GM18508 (cell line): ENCODE data around the gene PIK3AP1.
"Not testable (repeated sequence)": the region's sequence is repeated elsewhere in the genome, so short reads cannot be mapped to it uniquely, and the experiment has no call there.

ENCODE experiments used
- ATAC-seq: cut with Tn5 transposase; IDR thresholded peaks from one replicate; pipeline ENCODE4 v1.9.1; 2021; ENCODE audit warnings: moderate number of reproducible peaks; ENCODE audit not compliant: insufficient read depth, unreplicated experiment

The PIK3AP1 gene

DNA sequence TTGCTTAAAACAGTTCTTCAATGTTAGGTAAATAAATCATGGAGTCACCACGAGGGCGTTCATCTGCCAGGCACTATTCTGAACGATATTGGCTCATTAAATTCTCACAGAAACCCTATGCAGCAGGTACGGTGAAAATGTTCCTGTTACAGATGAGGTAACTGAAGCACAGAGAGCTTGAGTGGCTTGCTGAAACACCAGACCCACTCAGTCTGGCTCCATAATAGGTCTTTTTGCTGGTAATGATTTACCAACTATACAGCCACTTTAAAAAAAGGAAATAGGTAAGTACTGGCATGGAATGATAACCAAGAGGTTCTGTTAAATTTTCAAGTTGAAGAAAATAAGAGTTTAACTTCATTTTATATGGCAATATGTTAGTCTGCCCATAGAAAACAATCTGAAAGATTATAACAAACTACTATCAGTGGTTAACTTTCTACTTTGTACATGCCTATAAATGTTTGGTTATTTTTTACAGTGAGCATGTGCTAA, 132.2 kb downstream of the PIK3AP1 start:
- no peak for ATAC-seq

DNA sequence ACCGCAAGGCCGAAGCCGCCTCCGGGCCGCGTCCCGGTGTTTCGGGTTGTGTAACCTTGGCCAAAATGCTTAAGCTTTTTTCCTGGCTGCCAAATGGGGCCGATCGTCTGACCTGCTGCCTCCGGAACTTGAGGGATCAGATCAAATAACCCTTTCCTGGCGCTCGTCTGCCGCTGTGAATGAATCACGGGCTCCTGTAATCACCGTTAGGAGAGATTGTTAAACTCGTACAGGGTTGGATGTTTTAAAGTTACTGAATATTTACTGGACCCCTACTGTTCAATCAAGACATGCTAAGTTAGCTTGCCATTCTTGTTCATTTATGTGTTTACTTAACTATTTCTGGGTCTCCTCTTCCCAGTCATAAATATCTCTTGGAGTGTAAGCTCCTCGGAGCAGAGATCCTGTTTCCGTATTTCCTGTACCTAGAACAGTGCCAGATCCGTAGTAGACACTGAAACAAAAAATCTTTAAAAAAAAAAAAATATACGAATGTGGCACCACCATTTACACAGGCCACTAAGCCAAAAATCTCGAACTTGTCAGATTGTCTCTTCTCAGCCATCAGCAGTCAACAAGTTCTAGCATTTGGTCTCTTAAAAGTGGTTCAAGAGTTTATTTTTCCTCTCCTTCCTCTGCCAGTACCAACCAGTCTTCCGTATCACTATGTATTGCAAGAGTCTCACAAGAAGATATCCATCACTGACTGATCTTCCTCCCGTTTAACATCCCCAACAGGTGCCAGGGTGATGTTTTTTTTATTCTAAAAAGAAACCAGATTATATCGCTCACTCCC, 132.9 kb downstream of the PIK3AP1 start:
- no peak for ATAC-seq

DNA sequence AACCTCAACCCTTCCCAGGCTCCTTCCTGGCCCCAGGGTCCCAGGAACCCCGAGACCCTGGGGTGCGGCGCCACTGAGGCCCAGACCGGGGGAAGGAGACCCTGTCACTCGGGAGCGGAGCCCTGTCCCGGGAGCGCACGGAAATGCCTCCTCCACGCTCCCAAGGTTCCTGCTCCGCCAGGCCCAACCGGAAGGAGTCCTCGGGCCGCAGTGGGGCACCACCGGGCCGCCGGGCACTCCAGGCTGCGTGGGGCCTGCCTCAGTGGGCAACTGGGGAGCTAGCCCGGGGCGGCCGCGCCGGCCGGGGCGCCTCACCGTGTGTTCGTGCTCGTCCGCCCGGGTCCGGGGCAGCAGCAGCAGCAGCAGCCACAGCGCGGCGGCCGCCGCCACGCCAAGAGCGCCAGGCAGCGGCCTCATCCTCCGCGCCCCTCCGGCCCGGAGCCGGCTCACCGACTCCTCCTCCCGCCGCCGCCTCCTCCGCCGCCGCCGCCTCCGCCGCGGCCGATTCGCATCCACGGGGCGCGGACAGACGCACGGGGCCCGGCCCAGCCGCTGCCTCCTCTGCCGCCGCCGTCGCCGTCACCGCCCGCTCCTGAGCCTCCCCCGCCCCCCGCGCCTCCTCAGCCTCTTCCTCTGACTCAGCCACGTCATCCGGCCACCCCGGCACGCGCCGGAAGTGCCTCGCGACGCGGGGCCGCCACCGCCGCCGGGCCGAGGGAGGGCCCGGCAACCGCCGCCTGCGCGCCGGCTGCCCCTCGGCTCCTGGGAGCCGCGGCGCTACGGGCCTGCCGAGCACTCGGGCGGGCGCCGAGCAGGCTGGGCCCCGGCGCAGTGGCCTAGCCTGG, 133.7 kb downstream of the PIK3AP1 start, which contains the start of gene TM9SF3:
TM9SF3 (minus strand) TSS at position 594 of the 845 bp plus-strand sequence; CDS start at position 417, 177 bp downstream.
- ATAC-seq: peak; percentile 33

DNA sequence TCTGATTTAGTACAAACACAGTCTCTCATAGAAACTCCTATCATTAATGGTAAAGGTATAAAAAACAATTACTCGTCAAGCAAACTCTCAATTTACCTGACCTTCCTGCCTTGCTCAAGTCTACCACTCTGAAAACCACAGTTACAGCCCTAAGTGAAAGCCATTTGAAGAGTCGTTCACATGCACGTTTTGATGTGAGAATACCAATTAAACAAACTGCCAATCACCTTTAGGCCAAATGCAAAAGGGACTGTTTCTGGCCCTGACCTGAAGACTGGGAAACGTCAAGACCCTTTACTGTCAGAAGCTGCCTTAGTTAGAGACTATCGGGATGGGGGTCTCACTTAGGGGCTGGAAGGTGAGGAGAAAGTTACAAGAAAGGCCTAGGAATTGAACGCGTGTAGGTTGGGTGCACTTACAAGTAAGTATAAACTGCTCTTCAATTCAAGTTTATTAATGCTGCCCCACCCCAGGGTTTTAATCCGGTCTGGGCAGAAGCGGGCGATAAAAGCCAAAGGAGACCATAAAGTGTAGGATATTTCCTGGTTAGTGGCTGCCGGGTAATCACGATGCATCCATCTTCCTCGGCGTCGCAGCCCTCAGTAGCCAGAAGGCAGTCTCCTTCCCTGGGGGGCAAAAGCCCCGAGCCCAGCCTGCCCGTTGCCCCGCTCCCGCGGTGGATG, 134.4 kb downstream of the PIK3AP1 start:
- no peak for ATAC-seq

DNA sequence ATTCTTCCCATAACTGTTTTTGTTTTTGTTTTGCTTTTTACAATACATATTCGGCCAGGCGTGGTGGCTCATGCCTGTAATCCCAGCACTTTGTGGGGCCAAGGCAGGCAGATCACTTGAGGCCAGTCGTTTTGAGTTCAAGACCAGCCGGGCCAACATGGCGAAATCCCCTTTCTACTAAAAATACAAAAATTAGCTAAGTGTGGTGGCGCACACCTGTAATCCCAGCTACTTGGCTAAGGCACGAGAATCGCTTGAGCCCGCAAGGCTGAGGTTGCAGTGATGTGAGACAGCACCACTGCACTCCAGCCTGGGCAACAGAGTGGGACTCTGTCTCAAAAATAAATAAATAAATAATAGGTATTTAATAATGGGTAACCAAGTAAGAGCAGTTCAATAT, 135.8 kb downstream of the PIK3AP1 start:
- ATAC-seq: no peak

DNA sequence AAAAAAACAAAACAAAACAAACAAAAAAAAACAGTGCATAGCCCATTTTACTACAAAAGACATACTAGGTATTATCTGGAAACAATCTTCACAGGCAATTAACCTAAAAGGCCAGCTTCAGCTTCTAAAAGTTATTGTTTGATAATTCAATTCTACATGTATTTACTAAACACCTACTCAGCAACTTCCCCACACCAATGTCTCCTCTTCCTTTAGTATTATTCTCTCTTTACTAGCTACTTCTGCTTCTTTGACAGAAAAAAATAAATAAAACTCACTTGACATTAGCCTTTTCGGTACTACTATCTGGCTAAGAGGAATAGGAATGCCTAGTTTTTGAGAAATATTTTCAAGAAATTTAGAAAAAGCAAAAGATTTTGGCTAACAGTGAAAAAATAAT, 136.3 kb downstream of the PIK3AP1 start:
- no peak for ATAC-seq

DNA sequence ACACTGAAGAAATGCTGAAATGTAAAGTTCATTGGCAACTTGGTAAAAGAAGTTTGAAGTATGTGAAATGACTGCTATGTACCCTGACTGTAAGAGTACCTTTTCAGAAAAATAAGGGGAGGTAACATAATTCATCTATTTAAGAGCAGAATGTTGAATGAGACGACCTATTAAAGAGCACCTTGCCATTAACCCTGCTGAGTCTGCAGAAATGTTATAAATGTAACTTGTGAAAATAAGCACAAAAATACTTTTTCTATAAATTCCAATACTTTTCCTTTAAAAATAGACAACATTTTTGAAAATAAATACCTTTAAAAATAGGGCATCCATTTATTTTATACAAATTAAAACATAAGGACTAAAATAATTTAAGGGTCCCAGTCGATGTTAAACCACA, 141.2 kb downstream of the PIK3AP1 start:
- no peak for ATAC-seq

DNA sequence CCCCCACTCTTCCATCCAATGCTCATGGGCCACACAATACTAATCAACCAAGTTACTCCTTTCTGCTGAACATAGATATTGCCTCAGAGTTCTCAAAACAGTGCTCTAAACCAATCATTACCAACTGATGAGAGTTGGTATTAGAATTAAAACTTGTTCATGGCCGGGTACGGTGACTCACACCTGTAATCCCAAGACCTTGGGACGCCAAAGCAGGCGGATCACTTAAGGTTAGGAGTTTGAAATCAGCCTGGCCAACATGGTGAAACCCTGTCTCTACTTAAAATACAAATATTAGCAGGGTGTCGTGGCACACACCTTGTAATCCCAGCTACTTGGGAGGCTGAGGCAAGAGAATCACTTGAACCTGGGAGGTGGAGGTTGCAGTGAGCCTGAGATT, 141.7 kb downstream of the PIK3AP1 start:
- no peak for ATAC-seq

DNA sequence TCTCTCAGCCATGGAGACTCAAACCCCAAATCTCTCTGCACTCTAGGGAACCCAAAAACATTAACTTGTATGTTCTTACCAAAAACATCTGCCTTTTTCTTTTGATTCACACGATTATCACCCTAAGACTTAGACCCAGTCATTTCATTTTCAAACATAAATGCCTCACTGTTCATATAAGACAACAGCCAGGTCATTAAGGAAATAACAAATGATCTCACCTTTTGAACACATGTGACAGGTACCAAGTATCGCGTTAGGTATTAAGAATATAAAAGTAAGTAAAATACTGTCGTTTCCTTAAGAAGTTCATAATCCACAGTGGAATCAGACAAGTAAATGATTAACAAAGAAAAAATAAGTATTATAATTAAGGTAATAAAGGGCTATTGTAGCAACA, 142.3 kb downstream of the PIK3AP1 start:
- no peak for ATAC-seq

DNA sequence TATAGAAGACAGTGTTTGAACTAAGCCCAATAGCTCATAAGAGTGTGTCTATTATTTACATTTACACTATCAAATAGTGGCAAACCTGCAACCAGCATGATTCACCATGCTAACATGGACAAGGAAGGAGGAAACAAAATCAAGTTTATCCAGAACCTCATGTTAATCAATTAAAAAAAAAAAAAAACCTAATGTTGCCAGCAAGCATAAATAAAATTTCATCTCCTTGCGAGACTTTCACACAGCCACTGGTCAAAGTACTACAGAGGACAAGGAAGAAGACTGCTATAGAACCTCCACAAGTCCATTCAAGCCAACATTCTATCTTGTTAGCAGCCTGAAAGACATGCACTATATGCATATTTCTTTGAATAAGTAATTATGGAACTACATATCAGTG, 143.2 kb downstream of the PIK3AP1 start:
- no peak for ATAC-seq

DNA sequence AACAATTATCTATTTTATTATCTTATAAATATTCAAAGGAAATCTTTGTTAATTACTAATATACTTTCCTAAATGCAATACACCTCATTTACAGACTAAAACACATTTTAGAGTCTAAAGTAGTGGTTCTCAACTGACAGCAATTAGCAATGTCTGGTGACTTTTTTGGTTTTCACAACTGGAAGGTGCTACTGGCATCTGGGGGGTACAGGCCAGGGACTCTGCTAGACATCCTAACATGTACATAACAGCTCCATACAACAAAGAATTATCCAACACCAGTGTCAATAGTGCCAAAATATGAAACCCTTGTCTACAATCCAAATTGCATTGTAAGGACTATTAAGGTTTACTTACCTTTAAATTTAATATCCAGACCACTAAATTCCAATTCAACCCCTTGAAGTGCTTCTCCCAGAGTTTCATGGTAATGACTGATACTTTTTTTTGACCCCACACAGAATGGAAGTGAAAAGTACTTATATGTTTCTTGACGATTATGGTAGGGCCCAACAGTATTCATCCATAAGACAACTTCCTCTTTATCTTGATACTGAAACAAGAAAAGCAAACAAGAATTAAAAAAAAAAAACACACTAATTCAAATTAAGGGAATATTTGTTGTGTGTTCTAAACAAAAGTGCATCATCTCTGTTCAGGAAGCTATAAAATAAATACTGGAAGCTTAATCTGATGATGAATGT, 143.9 kb downstream of the PIK3AP1 start:
- ATAC-seq: no peak

DNA sequence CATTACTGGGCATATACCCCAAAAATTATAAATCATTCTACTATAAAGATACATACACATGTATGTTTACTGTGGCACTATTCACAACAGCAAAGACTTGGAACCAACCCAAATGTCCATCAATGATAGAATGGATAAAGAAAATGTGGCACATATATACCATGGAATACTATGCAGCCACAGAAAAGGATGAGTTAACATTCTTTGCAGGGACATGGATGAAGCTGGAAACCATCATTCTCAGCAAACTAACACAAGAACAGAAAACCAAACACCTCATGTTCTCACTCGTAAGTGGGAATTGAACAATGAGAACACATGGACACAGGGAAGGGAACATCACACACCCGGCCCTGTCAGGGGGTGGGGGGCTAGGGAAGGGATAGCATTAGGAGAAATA, 145.8 kb downstream of the PIK3AP1 start:
- ATAC-seq: not testable (repeated sequence)

DNA sequence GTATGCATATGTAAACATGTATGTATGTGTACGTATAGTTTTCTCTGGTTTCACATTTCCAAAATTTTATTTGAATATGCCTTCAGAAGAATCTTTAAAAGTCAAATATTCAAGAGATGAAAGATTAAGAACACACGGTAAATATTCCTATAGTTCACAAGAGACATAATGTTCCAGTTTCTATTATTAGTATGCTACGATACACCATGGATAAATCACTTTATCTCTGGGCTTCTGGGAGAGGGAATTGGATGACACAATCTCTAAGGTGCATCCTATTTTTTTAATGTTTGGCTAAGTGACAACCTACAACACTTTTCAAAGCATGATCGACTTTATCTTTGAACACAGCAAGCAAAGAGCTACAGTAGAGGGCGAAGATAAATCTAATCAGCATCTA, 147.3 kb downstream of the PIK3AP1 start:
- no peak for ATAC-seq

DNA sequence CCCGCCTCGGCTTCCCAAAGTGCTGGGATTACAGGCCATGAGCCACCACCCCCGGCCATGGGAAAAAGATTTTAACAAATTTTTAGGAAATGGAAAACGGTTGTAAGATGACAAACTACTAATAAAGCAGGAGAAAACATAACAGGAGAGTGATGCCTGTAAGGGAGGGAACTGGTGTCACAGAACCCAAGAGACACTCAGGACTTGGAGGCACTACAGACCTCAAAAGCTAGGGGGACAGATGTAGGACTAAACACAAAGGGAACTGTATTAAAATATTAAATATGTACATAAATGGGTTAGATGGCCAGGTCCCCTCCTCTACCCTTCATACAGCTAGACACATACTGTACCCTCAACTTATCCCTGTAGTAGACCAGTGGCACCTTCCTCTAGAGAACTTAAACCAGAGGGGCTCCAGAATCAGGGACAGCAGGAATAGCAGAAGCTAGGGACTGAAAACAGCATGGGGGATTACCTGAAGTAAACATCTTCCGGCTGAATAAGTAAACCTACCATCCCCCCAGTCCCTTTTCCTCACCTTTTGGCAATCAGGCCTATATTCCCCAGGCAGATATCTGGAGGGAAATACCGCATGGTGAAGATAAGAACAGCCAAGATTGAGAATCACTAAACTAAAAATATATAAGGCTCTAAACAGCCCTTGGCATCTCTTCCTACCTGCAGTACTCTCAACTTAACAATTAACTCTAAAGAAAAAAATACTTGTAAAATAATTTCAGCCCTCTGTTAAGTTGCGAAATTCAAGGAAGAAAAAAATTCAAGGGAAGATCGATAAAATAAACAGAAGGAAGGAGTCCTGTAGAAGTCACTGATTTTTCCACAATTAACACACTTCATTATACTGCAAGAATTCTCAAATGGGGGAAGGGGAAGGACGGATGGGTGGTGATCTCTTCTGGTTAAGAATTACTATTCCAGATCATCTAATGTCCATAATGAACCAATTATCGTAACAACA, 149.0 kb downstream of the PIK3AP1 start:
- ATAC-seq: no peak

DNA sequence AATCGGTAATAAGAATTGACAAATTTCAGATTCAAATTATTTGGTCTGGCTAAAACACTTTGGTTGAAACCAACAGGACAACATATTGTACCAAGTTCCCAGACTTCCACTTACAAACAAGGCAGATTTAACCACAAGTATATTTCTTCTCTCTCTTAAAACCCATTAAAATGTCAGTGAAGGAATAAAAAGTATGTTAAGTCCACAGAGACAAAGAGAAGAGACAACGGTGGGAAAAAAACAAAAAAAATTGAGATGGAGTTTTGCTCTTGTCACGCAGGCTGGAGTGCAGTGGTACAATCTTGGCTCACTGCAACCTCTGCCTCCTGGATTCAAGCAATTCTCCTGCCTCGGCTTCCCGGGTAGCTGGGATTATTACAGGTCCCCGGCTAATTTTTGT, 149.8 kb downstream of the PIK3AP1 start:
- no peak for ATAC-seq

DNA sequence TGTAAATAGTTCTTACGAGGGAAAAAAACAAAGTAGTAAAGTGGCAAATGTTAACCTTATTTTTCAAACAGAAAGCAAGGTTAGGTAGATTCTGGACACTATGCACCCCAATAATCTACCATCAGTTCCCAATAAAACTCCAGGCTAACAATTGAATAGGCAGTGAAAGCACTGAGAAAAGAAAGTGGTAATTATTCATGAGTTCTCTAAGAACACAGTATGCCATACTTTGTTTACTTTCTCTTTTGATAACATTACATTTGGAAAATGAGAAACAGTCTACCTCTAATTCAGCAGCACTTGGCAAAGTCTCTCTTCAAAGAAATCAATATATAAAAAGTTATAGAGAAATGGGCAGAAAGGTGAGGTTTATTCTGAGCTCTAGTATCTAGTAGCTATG, 151.9 kb downstream of the PIK3AP1 start:
- no peak for ATAC-seq

DNA sequence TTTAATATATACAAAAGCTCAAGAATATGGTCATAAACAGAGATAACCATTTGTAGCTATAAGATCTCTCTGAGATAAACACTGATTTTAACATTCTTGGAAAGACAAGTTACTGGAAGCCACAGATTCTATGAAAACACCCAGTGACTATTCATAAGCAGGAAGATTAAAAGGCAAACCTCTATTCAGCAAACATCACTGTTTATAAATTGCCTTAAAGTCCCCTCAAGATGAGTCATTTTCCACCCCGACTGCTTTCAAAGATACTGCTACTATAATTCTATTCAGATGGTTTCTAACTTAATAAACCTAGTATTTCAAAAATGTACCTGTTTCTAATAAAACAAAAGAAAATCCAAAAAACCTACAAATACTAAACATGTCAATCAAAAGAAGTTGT, 154.5 kb downstream of the PIK3AP1 start:
- no peak for ATAC-seq

DNA sequence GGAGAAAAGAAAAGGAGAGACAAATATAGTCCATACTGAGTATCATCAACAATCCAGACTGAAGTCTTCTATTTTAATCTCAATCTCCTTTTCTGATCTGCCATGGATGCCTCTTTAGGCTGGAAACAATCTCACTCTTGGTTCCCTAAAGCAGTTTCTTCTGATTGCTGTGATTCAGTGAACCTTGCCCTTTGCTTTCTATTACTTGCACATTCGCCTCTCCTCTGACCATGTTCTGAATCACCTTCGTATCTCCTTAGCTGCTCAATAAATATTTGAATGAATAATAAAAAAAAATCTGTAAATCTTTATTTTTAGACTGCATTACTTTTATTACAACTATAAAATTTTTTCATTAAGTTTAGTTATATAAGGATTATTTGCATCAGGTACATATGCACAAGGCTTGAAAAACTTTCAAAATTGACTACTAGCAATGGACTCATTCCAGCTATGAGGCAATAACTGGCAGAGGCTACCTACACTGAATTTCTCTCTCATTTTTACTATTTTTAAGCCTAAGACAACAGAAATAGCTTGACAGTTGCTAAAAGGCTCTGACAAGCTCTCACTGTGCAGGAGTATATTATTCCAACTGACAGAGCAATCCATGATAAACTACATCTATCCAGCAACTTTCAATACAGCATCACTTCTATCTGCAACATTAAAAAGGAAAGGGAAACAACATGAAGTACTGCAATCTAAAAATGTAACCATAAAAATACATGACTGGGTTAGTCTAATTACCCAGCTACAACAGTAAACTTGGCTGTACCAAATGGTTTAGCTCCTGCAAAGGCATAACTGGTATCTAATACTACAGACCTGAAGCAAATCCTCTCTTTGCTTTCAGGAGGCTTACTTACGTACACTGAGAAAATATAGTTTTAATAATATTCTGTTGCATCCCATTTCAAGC, 159.1 kb downstream of the PIK3AP1 start:
- ATAC-seq: no peak
